ENCODE measurements around the gene XYLT2. TPM values are rescaled to one million over a fixed set of nuclear protein-coding genes. Genes with fewer than 3 reads are reported as not detected.
A peak's percentile ranks its signal among the peaks of the same experiment; 100 is the strongest.

XYLT2 gene
- total RNA-seq, 2 experiments from 2014 or later, result 22.5 to 25.5 TPM

DNA sequence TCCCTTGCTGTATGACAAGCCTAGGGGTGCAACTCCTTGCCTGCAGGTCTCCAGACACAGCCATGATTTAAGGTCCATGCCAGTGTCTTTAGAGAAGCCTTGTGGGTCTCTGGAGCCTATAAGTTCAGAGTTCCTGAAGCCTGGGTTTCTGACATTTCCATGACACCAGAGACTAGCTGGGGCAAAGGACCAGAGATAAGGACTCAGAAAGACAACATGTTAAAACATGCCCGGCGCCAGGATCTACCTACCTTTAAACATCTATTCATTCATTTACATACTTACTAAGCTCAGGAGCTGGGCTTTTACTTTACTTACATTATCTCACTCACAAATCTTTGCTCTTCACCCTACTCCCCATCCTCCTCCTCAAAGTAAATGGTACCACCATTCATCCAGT, 25.6 kb downstream of the XYLT2 start:
- ChIA-PET CTCF (ENCODE audit: unreplicated experiment) (no interaction called here), POLR2A (interaction anchor here (0.9 to 4.7 kb wide), 4 partner anchors 10 to 26 kb away, joined by 3 to 33 read pairs (median 16); partner anchors contain the start of gene LRRC59)
- Histone ChIP-seq H3K79me2 (ENCODE audit: insufficient read depth, low read depth, low read length) (peaks cover 27% of the 10 kb centered on the region), H3K4me2 (ENCODE audit: low read length) (peak overlapping the region; percentile 77), H4K20me1 (ENCODE audit: insufficient read depth, low read length) (no peaks in the 10 kb centered on the region), H3K4me1 (ENCODE audit: insufficient read depth, low read length, poor library complexity, severe bottlenecking) (peaks cover 15% of the 10 kb centered on the region), H3K27ac (ENCODE audit: low read depth, low read length, poor library complexity, severe bottlenecking) (no peak overlapping the region), H2AFZ (ENCODE audit: low read length) (no peak overlapping the region), H3K4me3 (ENCODE audit: low read depth, low read length, poor library complexity, severe bottlenecking) (peak overlapping the region; percentile 91), H3K9me2 (ENCODE audit: insufficient read depth, low read length) (no peaks in the 10 kb centered on the region), H3K36me3 (ENCODE audit: insufficient read depth, low read length) (peaks cover 71% of the 10 kb centered on the region), H3K9me3 (ENCODE audit: low read length) (no peaks in the 10 kb centered on the region)
- no TSS peak for BruUV-seq (replicated peaks)
- DNase-seq (ENCODE audit: low spot score), result no peak
- TF ChIP-seq EZH2phosphoT487 (IDR thresholded peaks at IDR 0.05; ENCODE audit: borderline replicate concordance, low read depth, low read length), result no peak
- TF ChIP-seq, protein P1, sequence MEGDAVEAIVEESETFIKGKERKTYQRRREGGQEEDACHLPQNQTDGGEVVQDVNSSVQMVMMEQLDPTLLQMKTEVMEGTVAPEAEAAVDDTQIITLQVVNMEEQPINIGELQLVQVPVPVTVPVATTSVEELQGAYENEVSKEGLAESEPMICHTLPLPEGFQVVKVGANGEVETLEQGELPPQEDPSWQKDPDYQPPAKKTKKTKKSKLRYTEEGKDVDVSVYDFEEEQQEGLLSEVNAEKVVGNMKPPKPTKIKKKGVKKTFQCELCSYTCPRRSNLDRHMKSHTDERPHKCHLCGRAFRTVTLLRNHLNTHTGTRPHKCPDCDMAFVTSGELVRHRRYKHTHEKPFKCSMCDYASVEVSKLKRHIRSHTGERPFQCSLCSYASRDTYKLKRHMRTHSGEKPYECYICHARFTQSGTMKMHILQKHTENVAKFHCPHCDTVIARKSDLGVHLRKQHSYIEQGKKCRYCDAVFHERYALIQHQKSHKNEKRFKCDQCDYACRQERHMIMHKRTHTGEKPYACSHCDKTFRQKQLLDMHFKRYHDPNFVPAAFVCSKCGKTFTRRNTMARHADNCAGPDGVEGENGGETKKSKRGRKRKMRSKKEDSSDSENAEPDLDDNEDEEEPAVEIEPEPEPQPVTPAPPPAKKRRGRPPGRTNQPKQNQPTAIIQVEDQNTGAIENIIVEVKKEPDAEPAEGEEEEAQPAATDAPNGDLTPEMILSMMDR (conservative IDR thresholded peaks at IDR 0.05; ENCODE audit: low read length), result no peak
- intact Hi-C loops (cut with micrococcal nuclease; ENCODE audit: unreplicated experiment), result no loop called here

- peaks cover 70% of the 10 kb centered on the region for H3K36me3 ChIP-seq (ENCODE audit: insufficient read depth, low read length)
- TF ChIP-seq, protein P1 (conservative IDR thresholded peaks at IDR 0.05; ENCODE audit: low read length), result no peak
- no peak for TF ChIP-seq EZH2phosphoT487 (IDR thresholded peaks at IDR 0.05; ENCODE audit: borderline replicate concordance, low read depth, low read length)
- CTCF ChIA-PET (ENCODE audit: unreplicated experiment), result interaction anchor here (0.6 kb wide), 1 partner anchor 106 kb away, joined by 3 read pairs; no protein-coding TSS in a partner anchor
- H3K9me3 ChIP-seq (ENCODE audit: low read length), result no peaks in the 10 kb centered on the region
- H2AFZ ChIP-seq (ENCODE audit: low read length), result peak overlapping the region; percentile 77
- H3K9me2 ChIP-seq (ENCODE audit: insufficient read depth, low read length), result no peaks in the 10 kb centered on the region
- intact Hi-C loops (cut with micrococcal nuclease; ENCODE audit: unreplicated experiment), result loop anchor here (1.0 kb wide), 1 partner anchor 25 kb away; the partner anchor contains the start of gene LRRC59
- peaks cover 27% of the 10 kb centered on the region for H3K79me2 ChIP-seq (ENCODE audit: insufficient read depth, low read depth, low read length)
- peak overlapping the region; percentile 83 for H3K27ac ChIP-seq (ENCODE audit: low read depth, low read length, poor library complexity, severe bottlenecking)
- H4K20me1 ChIP-seq (ENCODE audit: insufficient read depth, low read length), result no peaks in the 10 kb centered on the region
- DNase-seq (ENCODE audit: low spot score), result no peak
- peak overlapping the region; percentile 91 for H3K4me3 ChIP-seq (ENCODE audit: low read depth, low read length, poor library complexity, severe bottlenecking)
- peaks cover 15% of the 10 kb centered on the region for H3K4me1 ChIP-seq (ENCODE audit: insufficient read depth, low read length, poor library complexity, severe bottlenecking)
- peak overlapping the region; percentile 77 for H3K4me2 ChIP-seq (ENCODE audit: low read length)
- POLR2A ChIA-PET, result interaction anchor here (0.9 to 4.7 kb wide), 4 partner anchors 9 to 25 kb away, joined by 3 to 33 read pairs (median 16); partner anchors contain the start of gene LRRC59
- TSS peak; percentile 64 for BruUV-seq (replicated peaks)
Observed at GRCh38 chr17:50372222-50372757, 26.4 kb downstream of the XYLT2 start.

All from OCI-LY7 (cell line).